ENCODE measurements around the gene SPTLC3.

SPTLC3 gene

GRCh38 chr20:13089950-13090469, 81.2 kb downstream of the SPTLC3 start:
- no peak for TF ChIP-seq CTCF (IDR thresholded peaks at IDR 0.05)
- no peak overlapping the region for H3K4me3 ChIP-seq (ENCODE audit: low read depth, low read length)

GRCh38 chr20:13092111-13092510, 83.3 kb downstream of the SPTLC3 start:
- Histone ChIP-seq H3K9ac (no peak overlapping the region), H3K27ac (no peak overlapping the region), H3K4me1 (no peaks in the 10 kb centered on the region), H3K4me2 (ENCODE audit: low read length) (no peak overlapping the region), H3K36me3 (ENCODE audit: control insufficient read depth, insufficient read depth, low read length) (no peaks in the 10 kb centered on the region), H3K27me3 (ENCODE audit: control insufficient read depth, insufficient read depth, low read length) (no peaks in the 10 kb centered on the region), H3K4me3 (ENCODE audit: low read depth, low read length) (no peak overlapping the region), H3K9me3 (ENCODE audit: control insufficient read depth, low read length) (no peaks in the 10 kb centered on the region), H3K79me2 (no peaks in the 10 kb centered on the region), H2AFZ (no peak overlapping the region)
- no peak for TF ChIP-seq CTCF (IDR thresholded peaks at IDR 0.05)

More at GRCh38 chr20:13089950-13090469, 81.2 kb downstream of the SPTLC3 start:
- no peak overlapping the region for H3K4me2 ChIP-seq (ENCODE audit: low read length)
- no peak overlapping the region for H3K9ac ChIP-seq
- H3K4me1 ChIP-seq = no peaks in the 10 kb centered on the region
- H3K27ac ChIP-seq = no peak overlapping the region
- no peak overlapping the region for H2AFZ ChIP-seq
- H3K27me3 ChIP-seq (ENCODE audit: control insufficient read depth, insufficient read depth, low read length) = no peaks in the 10 kb centered on the region
- no peaks in the 10 kb centered on the region for H3K9me3 ChIP-seq (ENCODE audit: control insufficient read depth, low read length)
- no peaks in the 10 kb centered on the region for H3K36me3 ChIP-seq (ENCODE audit: control insufficient read depth, insufficient read depth, low read length)
- H3K79me2 ChIP-seq = no peaks in the 10 kb centered on the region

- H3K27me3 ChIP-seq (ENCODE audit: control insufficient read depth, insufficient read depth, low read length) = no peaks in the 10 kb centered on the region
- no peak overlapping the region for H3K27ac ChIP-seq
- H3K4me2 ChIP-seq (ENCODE audit: low read length) = no peak overlapping the region
- no peak overlapping the region for H2AFZ ChIP-seq
- no peak for TF ChIP-seq CTCF (IDR thresholded peaks at IDR 0.05)
- H3K79me2 ChIP-seq = no peaks in the 10 kb centered on the region
- no peak overlapping the region for H3K4me3 ChIP-seq (ENCODE audit: low read depth, low read length)
- H3K9me3 ChIP-seq (ENCODE audit: control insufficient read depth, low read length) = no peaks in the 10 kb centered on the region
- no peaks in the 10 kb centered on the region for H3K4me1 ChIP-seq
- H3K36me3 ChIP-seq (ENCODE audit: control insufficient read depth, insufficient read depth, low read length) = no peaks in the 10 kb centered on the region
- no peak overlapping the region for H3K9ac ChIP-seq
These were observed 86.2 kb downstream of the SPTLC3 start for GRCh38 chr20:13094976-13095375.

- no peak for TF ChIP-seq CTCF (IDR thresholded peaks at IDR 0.05)
- Histone ChIP-seq H2AFZ (no peak overlapping the region), H3K9me3 (ENCODE audit: control insufficient read depth, low read length) (no peaks in the 10 kb centered on the region), H3K27me3 (ENCODE audit: control insufficient read depth, insufficient read depth, low read length) (no peaks in the 10 kb centered on the region), H3K4me2 (ENCODE audit: low read length) (no peak overlapping the region), H3K79me2 (no peaks in the 10 kb centered on the region), H3K36me3 (ENCODE audit: control insufficient read depth, insufficient read depth, low read length) (no peaks in the 10 kb centered on the region), H3K4me1 (no peaks in the 10 kb centered on the region), H3K4me3 (ENCODE audit: low read depth, low read length) (no peak overlapping the region), H3K9ac (no peak overlapping the region), H3K27ac (no peak overlapping the region)
These were observed 90.1 kb downstream of the SPTLC3 start for GRCh38 chr20:13098720-13099355.

- no peak overlapping the region for H3K27ac ChIP-seq
- H3K27me3 ChIP-seq (ENCODE audit: control insufficient read depth, insufficient read depth, low read length) = no peaks in the 10 kb centered on the region
- H3K36me3 ChIP-seq (ENCODE audit: control insufficient read depth, insufficient read depth, low read length) = no peaks in the 10 kb centered on the region
- TF ChIP-seq CTCF (IDR thresholded peaks at IDR 0.05) = no peak
- no peaks in the 10 kb centered on the region for H3K4me1 ChIP-seq
- H3K4me3 ChIP-seq (ENCODE audit: low read depth, low read length) = no peak overlapping the region
- H3K9ac ChIP-seq = no peak overlapping the region
- H3K79me2 ChIP-seq = no peaks in the 10 kb centered on the region
- H3K9me3 ChIP-seq (ENCODE audit: control insufficient read depth, low read length) = no peaks in the 10 kb centered on the region
- H3K4me2 ChIP-seq (ENCODE audit: low read length) = no peak overlapping the region
- H2AFZ ChIP-seq = no peak overlapping the region
These were observed 90.9 kb downstream of the SPTLC3 start for GRCh38 chr20:13099676-13100075.
